GM19238 (cell line): ENCODE data around the gene VASH1.
"Not testable (repeated sequence)": the region's sequence is repeated elsewhere in the genome, so short reads cannot be mapped to it uniquely, and the experiment has no call there.

Source experiments
- DNase-seq: peaks from one replicate; pipeline ENCODE4 v3.0.0; 2011; ENCODE audit warnings: low spot score; ENCODE audit not compliant: insufficient read length

The VASH1 gene

GRCh38 chr14:76761136-76761959 lies at the start of gene VASH1:
Gene VASH1, plus strand, starts transcription at chr14:76761468. Its CDS starts 1,354 bp downstream, at chr14:76762822.
- peak; percentile 88 for DNase-seq

GRCh38 chr14:76713121-76713520 lies 48.1 kb upstream of the VASH1 start:
- DNase-seq, result no peak

GRCh38 chr14:76714470-76714869 lies 46.8 kb upstream of the VASH1 start:
- no peak for DNase-seq

- no peak for DNase-seq
These were observed 46.2 kb upstream of the VASH1 start for GRCh38 chr14:76715101-76715500.

- no peak for DNase-seq
These were observed 45.7 kb upstream of the VASH1 start for GRCh38 chr14:76715511-76716081.

- DNase-seq, result no peak
These were observed 45.0 kb upstream of the VASH1 start for GRCh38 chr14:76716285-76716684.

GRCh38 chr14:76717508-76718290 lies 43.6 kb upstream of the VASH1 start:
- DNase-seq, result no peak

- no peak for DNase-seq
These were observed 42.8 kb upstream of the VASH1 start for GRCh38 chr14:76718306-76719040.

- no peak for DNase-seq
These were observed 41.6 kb upstream of the VASH1 start for GRCh38 chr14:76719666-76720065.

- peak; percentile 39 for DNase-seq
These were observed 40.9 kb upstream of the VASH1 start for GRCh38 chr14:76720382-76720813.

- DNase-seq, result not testable (repeated sequence)
These were observed 39.8 kb upstream of the VASH1 start for GRCh38 chr14:76721506-76721905.

- DNase-seq, result no peak
These were observed 36.4 kb upstream of the VASH1 start for GRCh38 chr14:76724651-76725550.

- no peak for DNase-seq
These were observed 34.7 kb upstream of the VASH1 start for GRCh38 chr14:76726551-76726970.

GRCh38 chr14:76727384-76727783 lies 33.9 kb upstream of the VASH1 start:
- no peak for DNase-seq

- no peak for DNase-seq
These were observed 33.4 kb upstream of the VASH1 start for GRCh38 chr14:76727901-76728300.

GRCh38 chr14:76729258-76729657 lies 32.0 kb upstream of the VASH1 start:
- no peak for DNase-seq

- no peak for DNase-seq
These were observed 31.2 kb upstream of the VASH1 start for GRCh38 chr14:76729953-76730505.

GRCh38 chr14:76734501-76734900 lies 26.8 kb upstream of the VASH1 start:
- not testable (repeated sequence) for DNase-seq

- DNase-seq, result no peak
These were observed 24.8 kb upstream of the VASH1 start for GRCh38 chr14:76736514-76736913.

GRCh38 chr14:76741074-76741473 lies 20.2 kb upstream of the VASH1 start:
- no peak for DNase-seq
